K562 (cell line): ENCODE results near the gene ETV3. TPM values are rescaled to one million over a fixed set of nuclear protein-coding genes. Genes with fewer than 3 reads are reported as not detected.

Experiments
- ATAC-seq: fragments of 200-7000 bp; cut with Tn5 transposase; 3 replicates; pipeline ENCODE4 v1.9.1; 2020; ENCODE audit warnings: moderate library complexity
- BruUV-seq: library from RNA; stranded (reverse); fragments of 400-500 nt; replicated peaks from 2 replicates; lab custom pipeline; 2021; lab: Mats Ljungman, UMichigan
- CTCF ChIA-PET: fragments of 300-600 bp; formaldehyde crosslinking; extraction: SDS; loops from one replicate; lab custom pipeline; 2021; ENCODE audit warnings: low intra/inter-chr PET ratio; lab: Yijun Ruan, JAX
- POLR2A ChIA-PET: fragments of 300-600, 350-650 bp; sonication (Branson Sonifier 250); formaldehyde crosslinking; extraction: SDS; loops from one replicate; lab custom pipeline; 2021; ENCODE audit warnings: antibody characterized with exemption, inconsistent platforms; lab: Yijun Ruan, JAX
- DNase-seq, 4 experiments: peaks; one replicate each; pipeline versions ENCODE4 v3.0.0 to v3.0.0-alpha.2; 2011 to 2018; ENCODE audit warnings: low spot score in 3 of 4, mixed read lengths in 3 of 4; ENCODE audit errors: extremely low read depth in 1 of 4
- FAIRE-seq: peaks from 2 replicates; lab custom pipeline; 2011; peaks lifted over from hg19 to GRCh38; lab: Jason Lieb, UNC
- H2AFZ ChIP-seq: 2 replicates; pipeline ENCODE4 v1.6.0; 2011; ENCODE audit warnings: low read depth, low read length, control low read depth, inconsistent platforms
- H3K27ac ChIP-seq: fragments of 200-600 bp; 3 replicates; pipeline ENCODE4 v1.8.0; 2011; ENCODE audit warnings: low read depth, mild to moderate bottlenecking, control low read depth, inconsistent platforms, low read length, moderate library complexity, mixed read lengths; ENCODE audit errors: extremely low read depth
- H3K27me3 ChIP-seq, 2 experiments: fragments of 300-600 bp in 1 of 2; 2 replicates in 1 of 2; 3 replicates in 1 of 2; pipeline versions ENCODE4 v1.6.0 to v1.8.0; 2011; ENCODE audit warnings: inconsistent platforms in 2 of 2, low read length in 2 of 2, mild to moderate bottlenecking in 1 of 2, mixed read lengths in 1 of 2, moderate library complexity in 1 of 2; ENCODE audit not compliant: control insufficient read depth in 2 of 2, insufficient read depth in 2 of 2
- H3K36me3 ChIP-seq: fragments of 300-600 bp; 3 replicates; pipeline ENCODE4 v1.8.0; 2011; ENCODE audit warnings: mild to moderate bottlenecking, low read length, inconsistent platforms; ENCODE audit not compliant: control insufficient read depth, insufficient read depth
- H3K4me1 ChIP-seq, 2 experiments: fragments of 200-600 bp in 1 of 2; replicated peaks in 1 of 2; 2 replicates in 1 of 2; 3 replicates in 1 of 2; pipeline versions ENCODE4 v1.5.1 to v1.8.0; 2011; ENCODE audit warnings: inconsistent platforms in 2 of 2, low read length in 2 of 2, mild to moderate bottlenecking in 1 of 2, mixed read lengths in 1 of 2, moderate library complexity in 1 of 2; ENCODE audit not compliant: control insufficient read depth in 2 of 2, insufficient read depth in 2 of 2
- H3K4me2 ChIP-seq: 2 replicates; pipeline ENCODE4 v1.6.1; 2011; ENCODE audit warnings: low read length, control low read depth, inconsistent platforms, mixed read lengths; ENCODE audit not compliant: insufficient read depth
- H3K4me3 ChIP-seq: fragments of 200-600 bp; sonication (generic), shearing (Covaris generic); 2 replicates; pipeline ENCODE4 v1.5.1; 2016; ENCODE audit warnings: control low read depth, inconsistent platforms
- H3K79me2 ChIP-seq: fragments of 200-600 bp; 3 replicates; pipeline ENCODE4 v1.8.0; 2011; ENCODE audit warnings: low read length, inconsistent platforms; ENCODE audit not compliant: control insufficient read depth, insufficient read depth
- H3K9ac ChIP-seq, 2 experiments: 2 replicates each; pipeline versions ENCODE4 v1.6.0 to v1.6.1; 2011; ENCODE audit warnings: low read depth in 2 of 2, low read length in 2 of 2, control low read depth in 1 of 2, inconsistent platforms in 1 of 2, mild to moderate bottlenecking in 1 of 2, mixed read lengths in 1 of 2; ENCODE audit not compliant: insufficient read depth in 1 of 2
- H3K9me1 ChIP-seq: one replicate; pipeline ENCODE4 v1.6.0; 2011; ENCODE audit warnings: inconsistent platforms, mild to moderate bottlenecking, low read length, moderate library complexity; ENCODE audit not compliant: control insufficient read depth, insufficient read depth
- H3K9me3 ChIP-seq: replicated peaks from 2 replicates; pipeline ENCODE4 v1.5.1; 2011; ENCODE audit warnings: low read depth, low read length, inconsistent platforms; ENCODE audit not compliant: control insufficient read depth, insufficient read depth
- H4K20me1 ChIP-seq: replicated peaks from 2 replicates; pipeline ENCODE4 v1.6.1; 2011; ENCODE audit warnings: low read length, inconsistent platforms, mixed read lengths; ENCODE audit not compliant: control insufficient read depth, insufficient read depth
- ETS1 ChIP-seq: conservative IDR thresholded peaks from 2 replicates; pipeline ENCODE4 v1.6.1; 2011; ENCODE audit warnings: low read depth, mild to moderate bottlenecking, low read length; ENCODE audit not compliant: control insufficient read depth
- GATA2 ChIP-seq: sonication (generic); formaldehyde crosslinking; IDR thresholded peaks from 2 replicates; pipeline ENCODE4 v1.4.0; 2020; ENCODE audit warnings: mild to moderate bottlenecking, missing genetic modification reagents
- MCM7 ChIP-seq, 2 experiments: fragments of 450-650 bp; IDR thresholded peaks; 2 replicates each; pipeline ENCODE4 v1.6.1; 2016 to 2018
- WGBS: fragments of 100-300 bp; shearing (Covaris generic); methylation state at CpG from one replicate; pipeline ENCODE4 v1.1.6; 2016; ENCODE audit warnings: low coverage, mixed read lengths; ENCODE audit not compliant: insufficient coverage; ENCODE audit errors: missing lambda C conversion rate; 5-methylcytosine and 5-hydroxymethylcytosine counted together
- in situ Hi-C: fragments of 300-500 bp; cut with MboI; formaldehyde crosslinking; loops from 4 replicates; pipeline ENCODE4 v1.15.0; 2018; ENCODE audit warnings: inconsistent platforms, mixed read lengths
- intact Hi-C: fragments of 100-400 bp; cut with micrococcal nuclease; formaldehyde crosslinking; loops from 2 replicates; pipeline ENCODE4 v1.14.2; 2022
- polyA plus RNA-seq, 8 experiments: library from polyadenylated mRNA; depleted of rRNA in 4 of 8; stranded (reverse) in 5 of 8; unstranded in 3 of 8; fragments of >200 nt; fragmentation: Nextera tagmentation in 2 of 8; fragmentation: Illumina TruSeq in 1 of 8; extraction: Ambion mirVana in 2 of 8; extraction: Trizol in 1 of 8; gene quantifications; 2 replicates each; pipeline versions ENCODE4 v1.2.1 to v1.2.3, GENCODE V29; 2011 to 2014; ENCODE audit warnings: inconsistent platforms in 1 of 8, missing spikeins in 1 of 8
- total RNA-seq, 7 experiments: library from RNA; depleted of rRNA in 6 of 7; stranded (reverse); fragments of >200 nt in 6 of 7; fragmentation: Illumina TruSeq in 2 of 7; extraction: Trizol in 2 of 7; gene quantifications; 2 replicates each; pipeline versions ENCODE4 v1.2.1 to v1.2.3, GENCODE V29; 2011 to 2021; ENCODE audit warnings: low replicate concordance in 1 of 7
- TF ChIP-seq, protein P1 (sequence below), 2 experiments: fragments of 250-450 bp in 1 of 2; fragments of 450-650 bp in 1 of 2; sonication (Bioruptor Pico) in 1 of 2; IDR thresholded peaks; 2 replicates each; pipeline versions ENCODE4 v1.6.1 to v1.8.0; 2016 to 2021; ENCODE audit warnings: mild to moderate bottlenecking in 2 of 2, moderate library complexity in 2 of 2, missing compliant biosample characterization in 1 of 2, missing genetic modification characterization in 1 of 2
- TF ChIP-seq, protein P2 (sequence below): sonication (generic); formaldehyde crosslinking; IDR thresholded peaks from 2 replicates; pipeline ENCODE4 v1.9.0; 2022; ENCODE audit warnings: mild to moderate bottlenecking, missing genetic modification reagents

ETV3 gene
- total and polyA plus RNA-seq, 9 of the 15 experiments (the other 6 are each of a cell fraction or from before 2014, with no cell fraction given) = 3.1 to 16.0 (median 9.0) TPM

DNA sequence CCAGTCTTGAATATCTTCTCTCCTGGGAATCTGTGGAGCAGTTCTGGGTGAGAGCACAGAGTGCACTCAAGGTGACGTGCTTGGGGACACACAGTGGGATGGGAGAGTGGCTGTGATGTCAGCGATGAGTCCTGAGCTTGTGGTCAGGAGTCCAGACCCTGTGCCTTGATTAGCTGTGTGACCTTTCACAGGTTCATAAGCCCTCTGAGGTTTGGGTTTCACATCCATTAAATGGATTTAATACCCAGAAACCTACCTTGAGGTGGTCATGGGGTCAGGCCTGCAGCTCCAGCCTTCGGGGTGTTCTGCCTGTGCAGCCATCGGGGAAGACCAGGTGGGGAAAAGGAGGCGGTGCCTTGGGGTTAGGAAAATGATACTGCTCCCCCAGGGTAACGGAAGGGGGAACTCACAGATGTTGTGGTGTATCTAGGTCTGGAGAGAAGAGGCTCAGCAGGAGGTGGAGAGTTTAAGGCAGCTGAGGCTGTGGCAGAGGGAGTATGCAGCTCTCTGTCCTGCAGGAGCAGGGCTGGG is 38.5 kb upstream of the ETV3 start:
- POLR2A ChIA-PET = interaction anchor here (0.9 to 1.7 kb wide), 3 partner anchors 11 to 488 kb away, joined by 3 to 7 read pairs (median 3); no protein-coding TSS in a partner anchor
- Histone ChIP-seq H3K27me3 (peaks cover 21 to 60% of the 10 kb centered on the region in 2 experiments), H3K4me3 (no peak overlapping the region), H3K9me3 (no peaks in the 10 kb centered on the region), H3K4me1 (no peaks in the 10 kb centered on the region), H4K20me1 (no peaks in the 10 kb centered on the region), H3K9me1 (no peaks in the 10 kb centered on the region), H3K79me2 (no peaks in the 10 kb centered on the region), H3K9ac (no peak overlapping the region)
- WGBS = 2% methylated on average over 6 of the region's 6 CpGs
- in situ Hi-C loops = loop anchor here (10.0 kb wide), 1 partner anchor 948 kb away; a partner anchor contains a TSS
- no peak for FAIRE-seq
- TF ChIP-seq, protein P1, sequence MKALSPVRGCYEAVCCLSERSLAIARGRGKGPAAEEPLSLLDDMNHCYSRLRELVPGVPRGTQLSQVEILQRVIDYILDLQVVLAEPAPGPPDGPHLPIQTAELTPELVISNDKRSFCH (CRISPR knock-in tag; IDR thresholded peaks at IDR 0.05) = no peak
- TF ChIP-seq, protein P1 (tag; IDR thresholded peaks at IDR 0.05) = 0 out of 2 replicates have a peak, but pooled peaks have one; percentile 36
- no peak for TF ChIP-seq MCM7 (IDR thresholded peaks at IDR 0.05)
- TF ChIP-seq, all 486 proteins: peak for 1
- intact Hi-C loops = no loop called here
- Histone ChIP-seq H2AFZ (no peak overlapping the region), H3K4me2 (no peak overlapping the region), H3K36me3 (no peaks in the 10 kb centered on the region), H3K27ac (no peak overlapping the region)
- DNase-seq = no peak
- ATAC-seq = no peak
- BruUV-seq = no TSS peak
- CTCF ChIA-PET = no interaction called here

- intact Hi-C loops (no loop called here), in situ Hi-C loops (loop anchor here (10.0 kb wide), 1 partner anchor 949 kb away; a partner anchor contains a TSS)
- Histone ChIP-seq H3K9ac (no peak overlapping the region), H3K4me3 (no peak overlapping the region), H3K4me1 (no peaks in the 10 kb centered on the region), H3K27ac (no peak overlapping the region), H3K79me2 (no peaks in the 10 kb centered on the region), H3K4me2 (no peak overlapping the region), H2AFZ (no peak overlapping the region), H3K9me1 (no peaks in the 10 kb centered on the region), H3K9me3 (no peaks in the 10 kb centered on the region), H3K27me3 (peaks cover 21 to 56% of the 10 kb centered on the region in 2 experiments), H4K20me1 (no peaks in the 10 kb centered on the region), H3K36me3 (no peaks in the 10 kb centered on the region)
- no TSS peak for BruUV-seq
- DNase-seq = no peak
- ATAC-seq = no peak
- ChIA-PET POLR2A (interaction anchor here (0.5 to 0.9 kb wide), 3 partner anchors 147 to 1028 kb away, joined by 3 read pairs; no protein-coding TSS in a partner anchor), CTCF (no interaction called here)
- FAIRE-seq = no peak
- 0% methylated on average over 1 of the region's 1 CpG for WGBS
- TF ChIP-seq, protein P2, sequence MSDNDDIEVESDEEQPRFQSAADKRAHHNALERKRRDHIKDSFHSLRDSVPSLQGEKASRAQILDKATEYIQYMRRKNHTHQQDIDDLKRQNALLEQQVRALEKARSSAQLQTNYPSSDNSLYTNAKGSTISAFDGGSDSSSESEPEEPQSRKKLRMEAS (CRISPR knock-in tag) = no peak
- TF ChIP-seq GATA2 (CRISPR knock-in tag) = no peak
- no peak for TF ChIP-seq ETS1
These were observed 37.8 kb upstream of the ETV3 start for GRCh38 chr1:157176016-157176415.
